IPS-18a (cell line): Measurements from ENCODE around the gene C1orf21.
A peak's percentile ranks its signal among the peaks of the same experiment; 100 is the strongest.

Experiments used
- H3K27ac ChIP-seq: one replicate; pipeline ENCODE4 v1.5.1; 2013; ENCODE audit warnings: low read length
- H3K27me3 ChIP-seq: one replicate; pipeline ENCODE4 v1.6.1; 2013; ENCODE audit warnings: mild to moderate bottlenecking, low read length; ENCODE audit not compliant: control insufficient read depth, insufficient read depth
- H3K36me3 ChIP-seq: one replicate; pipeline ENCODE4 v1.6.1; 2013; ENCODE audit warnings: low read depth, low read length; ENCODE audit not compliant: control insufficient read depth
- H3K4me1 ChIP-seq: one replicate; pipeline ENCODE4 v1.6.1; 2013; ENCODE audit warnings: low read depth, low read length; ENCODE audit not compliant: control insufficient read depth
- H3K4me3 ChIP-seq: one replicate; pipeline ENCODE4 v1.5.1; 2013; ENCODE audit warnings: low read length
- H3K9ac ChIP-seq: one replicate; pipeline ENCODE4 v1.6.1; 2013; ENCODE audit warnings: mild to moderate bottlenecking, low read length, moderate library complexity
- H3K9me3 ChIP-seq: one replicate; pipeline ENCODE4 v1.6.1; 2013; ENCODE audit warnings: low read depth, low read length; ENCODE audit not compliant: control insufficient read depth

The C1orf21 gene

GRCh38 chr1:184387476-184388318 lies 868 bp downstream of the C1orf21 start:
- H3K9ac ChIP-seq, result peak overlapping the region; percentile 66
- H3K27me3 ChIP-seq, result peaks cover 23% of the 10 kb centered on the region
- H3K4me3 ChIP-seq, result peak overlapping the region; percentile 96
- H3K4me1 ChIP-seq, result peaks cover 37% of the 10 kb centered on the region
- no peak overlapping the region for H3K27ac ChIP-seq
- H3K9me3 ChIP-seq, result no peaks in the 10 kb centered on the region
- no peaks in the 10 kb centered on the region for H3K36me3 ChIP-seq

GRCh38 chr1:184388319-184388889 lies 1.6 kb downstream of the C1orf21 start:
- Histone ChIP-seq H3K9ac (peak overlapping the region; percentile 66), H3K27me3 (peaks cover 23% of the 10 kb centered on the region), H3K27ac (no peak overlapping the region), H3K4me3 (peak overlapping the region; percentile 96), H3K36me3 (no peaks in the 10 kb centered on the region), H3K9me3 (no peaks in the 10 kb centered on the region), H3K4me1 (peaks cover 31% of the 10 kb centered on the region)

GRCh38 chr1:184388971-184389370 lies 2.1 kb downstream of the C1orf21 start:
- no peak overlapping the region for H3K9ac ChIP-seq
- peak overlapping the region; percentile 96 for H3K4me3 ChIP-seq
- peaks cover 23% of the 10 kb centered on the region for H3K27me3 ChIP-seq
- H3K36me3 ChIP-seq, result no peaks in the 10 kb centered on the region
- H3K4me1 ChIP-seq, result peaks cover 25% of the 10 kb centered on the region
- H3K9me3 ChIP-seq, result no peaks in the 10 kb centered on the region
- no peak overlapping the region for H3K27ac ChIP-seq

GRCh38 chr1:184389446-184389845 lies 2.6 kb downstream of the C1orf21 start:
- H3K9me3 ChIP-seq, result no peaks in the 10 kb centered on the region
- no peak overlapping the region for H3K27ac ChIP-seq
- H3K4me1 ChIP-seq, result peaks cover 20% of the 10 kb centered on the region
- no peak overlapping the region for H3K9ac ChIP-seq
- H3K27me3 ChIP-seq, result peaks cover 23% of the 10 kb centered on the region
- no peak overlapping the region for H3K4me3 ChIP-seq
- H3K36me3 ChIP-seq, result no peaks in the 10 kb centered on the region

GRCh38 chr1:184390889-184391288 lies 4.1 kb downstream of the C1orf21 start:
- Histone ChIP-seq H3K27me3 (peaks cover 14% of the 10 kb centered on the region), H3K9me3 (no peaks in the 10 kb centered on the region), H3K4me1 (peaks cover 12% of the 10 kb centered on the region), H3K4me3 (no peak overlapping the region), H3K9ac (no peak overlapping the region), H3K27ac (no peak overlapping the region), H3K36me3 (no peaks in the 10 kb centered on the region)

- Histone ChIP-seq H3K27ac (no peak overlapping the region), H3K9ac (no peak overlapping the region), H3K9me3 (no peaks in the 10 kb centered on the region), H3K4me1 (peaks cover 11% of the 10 kb centered on the region), H3K36me3 (no peaks in the 10 kb centered on the region), H3K4me3 (no peak overlapping the region), H3K27me3 (peaks cover 14% of the 10 kb centered on the region)
These were observed 5.2 kb downstream of the C1orf21 start for GRCh38 chr1:184392067-184392466.

GRCh38 chr1:184392779-184393522 lies 6.1 kb downstream of the C1orf21 start:
- Histone ChIP-seq H3K4me3 (no peak overlapping the region), H3K27me3 (peaks cover 9% of the 10 kb centered on the region), H3K9ac (no peak overlapping the region), H3K9me3 (no peaks in the 10 kb centered on the region), H3K4me1 (peaks cover 11% of the 10 kb centered on the region), H3K27ac (no peak overlapping the region), H3K36me3 (no peaks in the 10 kb centered on the region)

- Histone ChIP-seq H3K4me3 (no peak overlapping the region), H3K4me1 (peaks cover 5% of the 10 kb centered on the region), H3K27me3 (no peaks in the 10 kb centered on the region), H3K9me3 (no peaks in the 10 kb centered on the region), H3K27ac (no peak overlapping the region), H3K36me3 (no peaks in the 10 kb centered on the region), H3K9ac (no peak overlapping the region)
These were observed 7.1 kb downstream of the C1orf21 start for GRCh38 chr1:184393962-184394361.

GRCh38 chr1:184395370-184395769 lies 8.5 kb downstream of the C1orf21 start:
- Histone ChIP-seq H3K27me3 (no peaks in the 10 kb centered on the region), H3K27ac (no peak overlapping the region), H3K9me3 (no peaks in the 10 kb centered on the region), H3K4me1 (peaks cover 11% of the 10 kb centered on the region), H3K9ac (no peak overlapping the region), H3K36me3 (no peaks in the 10 kb centered on the region), H3K4me3 (no peak overlapping the region)

GRCh38 chr1:184395937-184396480 lies 9.2 kb downstream of the C1orf21 start:
- Histone ChIP-seq H3K27ac (no peak overlapping the region), H3K36me3 (no peaks in the 10 kb centered on the region), H3K4me1 (peaks cover 11% of the 10 kb centered on the region), H3K9ac (no peak overlapping the region), H3K27me3 (no peaks in the 10 kb centered on the region), H3K4me3 (no peak overlapping the region), H3K9me3 (no peaks in the 10 kb centered on the region)

- peaks cover 7% of the 10 kb centered on the region for H3K4me1 ChIP-seq
- H3K9me3 ChIP-seq, result no peaks in the 10 kb centered on the region
- H3K4me3 ChIP-seq, result no peak overlapping the region
- no peak overlapping the region for H3K27ac ChIP-seq
- H3K9ac ChIP-seq, result no peak overlapping the region
- no peaks in the 10 kb centered on the region for H3K36me3 ChIP-seq
- no peaks in the 10 kb centered on the region for H3K27me3 ChIP-seq
These were observed 12.5 kb downstream of the C1orf21 start for GRCh38 chr1:184399192-184399847.
